Astrocyte of the hippocampus (primary cell): ENCODE measurements around the gene GCK.
"Not testable (repeated sequence)": the region's sequence is repeated elsewhere in the genome, so short reads cannot be mapped to it uniquely, and the experiment has no call there.

Source experiments
- DNase-seq: peaks from one replicate; pipeline ENCODE4 v3.0.0; 2011; ENCODE audit warnings: low read depth, low spot score

The GCK gene

GRCh38 chr7:44201813-44202212, 12.6 kb upstream of the GCK start:
- no peak for DNase-seq

GRCh38 chr7:44200699-44201461, 11.6 kb upstream of the GCK start, which contains the start of gene YKT6:
Gene YKT6, plus strand, starts transcription at chr7:44200978. Its CDS starts 158 bp downstream, at chr7:44201136.
- peak; percentile 97 for DNase-seq

GRCh38 chr7:44200163-44200562, 10.9 kb upstream of the GCK start:
- not testable (repeated sequence) for DNase-seq

DNA sequence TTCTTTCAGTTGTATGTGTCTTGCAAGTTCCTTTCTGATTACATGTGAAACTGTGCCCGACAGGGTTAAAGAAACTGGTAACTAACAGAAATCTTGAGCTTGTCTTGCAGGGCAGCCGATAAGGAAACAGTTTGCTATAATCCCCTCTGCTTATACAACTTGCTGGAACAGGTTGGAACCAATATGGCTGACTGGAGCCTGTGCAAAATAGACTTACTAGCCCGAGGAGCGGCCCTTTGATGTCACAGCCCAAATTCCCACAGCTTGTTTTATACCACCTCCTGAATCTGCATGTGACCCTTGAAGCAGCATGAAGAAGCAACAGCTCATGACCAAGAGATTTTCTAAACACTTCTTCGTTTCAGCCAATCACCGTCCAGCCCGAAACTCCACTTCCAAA, 8.2 kb upstream of the GCK start:
- DNase-seq: no peak

DNA sequence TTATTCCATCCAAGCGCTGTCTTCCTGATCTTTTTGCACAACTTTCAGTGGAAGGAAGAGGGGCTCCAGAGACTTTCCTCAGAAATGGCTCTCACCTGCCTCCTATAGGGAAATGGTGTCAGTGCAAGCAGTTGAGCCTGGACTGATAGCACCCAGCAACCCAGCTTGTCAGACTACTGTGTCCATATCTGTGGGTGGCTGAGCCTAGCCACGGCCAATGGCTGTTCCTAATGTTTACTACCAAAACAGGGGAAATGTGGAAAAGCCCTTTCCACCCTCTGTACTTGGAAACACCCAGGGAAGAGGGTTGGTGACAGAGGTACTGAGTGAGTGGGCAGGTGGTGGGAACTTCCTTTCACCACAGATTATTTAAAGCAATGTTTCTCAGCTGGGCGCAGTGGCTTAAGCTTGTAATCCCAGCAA, 7.2 kb upstream of the GCK start:
- peak; percentile 77 for DNase-seq

GRCh38 chr7:44195889-44196288, 6.7 kb upstream of the GCK start:
- no peak for DNase-seq

GRCh38 chr7:44194562-44195145, 5.4 kb upstream of the GCK start:
- DNase-seq: no peak

GRCh38 chr7:44194069-44194468, 4.8 kb upstream of the GCK start:
- DNase-seq: no peak

- no peak for DNase-seq
These were observed 4.0 kb upstream of the GCK start for GRCh38 chr7:44193011-44193802.

DNA sequence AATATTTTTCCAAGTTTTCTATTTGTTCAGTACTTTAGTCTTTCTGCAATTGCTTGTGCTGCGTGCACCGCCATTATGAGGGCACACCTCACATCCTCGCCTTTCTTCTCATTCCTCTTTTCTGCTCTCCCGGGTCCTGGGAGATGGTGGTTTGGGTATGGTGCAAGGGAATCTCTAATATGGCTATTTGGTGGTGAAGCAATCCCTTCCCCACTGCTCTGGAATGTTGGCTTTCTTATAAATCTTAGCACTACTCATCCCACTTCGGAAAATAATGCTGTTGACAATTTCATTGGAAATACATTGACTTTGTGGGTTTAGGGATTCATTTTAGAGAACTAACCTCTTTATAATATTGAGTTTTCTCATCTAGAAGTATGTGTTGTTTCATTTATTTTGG, 1.9 kb upstream of the GCK start:
- no peak for DNase-seq

DNA sequence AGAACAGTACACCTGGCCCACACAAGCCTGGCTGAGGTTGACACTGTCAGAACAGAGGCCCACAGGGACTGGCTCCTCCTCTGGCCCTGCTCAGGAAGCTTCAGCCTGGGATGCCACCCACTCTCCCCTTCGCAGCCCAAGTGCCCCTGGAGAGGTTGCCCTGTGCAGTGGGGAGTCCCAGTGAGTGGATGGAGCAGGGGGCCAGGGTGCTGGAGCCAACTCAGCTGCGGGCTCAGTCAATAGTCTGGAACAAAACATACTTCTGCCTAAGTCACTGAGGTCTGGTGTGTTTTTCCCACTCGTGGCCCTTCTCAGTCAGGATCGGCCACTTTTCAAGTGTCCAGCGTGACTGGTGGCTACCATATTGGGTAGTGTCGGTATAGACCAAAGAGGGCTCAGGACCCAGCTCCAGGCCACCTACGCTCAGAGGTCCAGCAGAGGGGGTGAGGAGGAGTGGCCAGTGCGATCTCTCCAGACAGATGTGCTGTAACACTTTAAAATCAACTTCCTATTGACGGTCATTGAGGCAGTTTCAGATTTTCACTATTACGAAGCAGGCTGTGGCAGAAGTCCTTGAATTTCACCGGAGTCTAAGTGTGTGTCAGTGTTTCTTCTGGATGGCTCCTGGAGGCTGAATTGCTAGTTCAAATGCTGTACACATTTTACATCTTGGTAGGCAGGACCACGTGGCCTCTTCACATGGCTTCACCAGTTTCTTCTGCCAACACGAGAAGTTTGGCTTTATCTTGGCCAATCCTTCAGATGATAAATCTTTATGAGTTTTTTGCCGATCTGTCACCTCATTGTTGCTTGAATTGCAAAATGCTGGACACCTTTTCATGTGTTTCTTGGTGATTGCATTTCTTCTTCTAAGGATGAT, 994 bp upstream of the GCK start:
- DNase-seq: no peak

DNA sequence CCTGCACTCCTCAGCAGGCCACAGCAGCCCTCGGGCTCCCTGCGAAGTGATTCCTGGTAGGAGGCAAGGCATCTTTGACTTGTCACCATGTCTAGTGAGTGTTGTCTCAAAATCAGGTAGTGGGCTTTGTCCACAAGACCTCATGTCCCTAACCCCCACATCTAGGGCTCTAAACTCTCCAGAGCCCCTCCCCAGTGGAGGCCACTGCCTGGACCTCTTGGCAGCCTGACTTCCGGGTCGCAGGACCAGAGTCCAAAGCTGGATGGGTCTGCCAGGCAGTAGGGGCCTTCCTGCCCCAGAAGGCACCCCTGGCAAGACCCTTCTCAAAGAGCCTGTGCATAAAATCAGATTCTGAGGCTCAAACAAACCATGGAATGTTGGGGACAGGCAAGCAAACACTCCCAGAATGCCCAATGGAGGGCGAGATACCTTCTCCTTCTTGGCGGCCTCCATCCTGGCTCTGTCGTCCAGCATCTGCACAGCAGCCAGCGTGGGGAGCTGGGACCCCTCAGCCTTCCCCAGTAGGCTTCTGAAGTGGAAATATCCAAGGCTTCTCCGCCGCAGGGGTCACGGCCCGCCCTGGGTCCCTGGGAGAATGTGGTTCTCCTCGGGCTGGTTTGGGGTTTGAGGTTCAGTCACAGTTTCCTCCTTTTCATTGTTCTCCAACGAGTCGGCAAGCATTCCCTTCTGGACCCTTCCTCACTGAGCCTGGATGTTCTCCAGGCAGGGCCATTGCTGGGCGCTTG, 586 bp downstream of the GCK start:
- no peak for DNase-seq

DNA sequence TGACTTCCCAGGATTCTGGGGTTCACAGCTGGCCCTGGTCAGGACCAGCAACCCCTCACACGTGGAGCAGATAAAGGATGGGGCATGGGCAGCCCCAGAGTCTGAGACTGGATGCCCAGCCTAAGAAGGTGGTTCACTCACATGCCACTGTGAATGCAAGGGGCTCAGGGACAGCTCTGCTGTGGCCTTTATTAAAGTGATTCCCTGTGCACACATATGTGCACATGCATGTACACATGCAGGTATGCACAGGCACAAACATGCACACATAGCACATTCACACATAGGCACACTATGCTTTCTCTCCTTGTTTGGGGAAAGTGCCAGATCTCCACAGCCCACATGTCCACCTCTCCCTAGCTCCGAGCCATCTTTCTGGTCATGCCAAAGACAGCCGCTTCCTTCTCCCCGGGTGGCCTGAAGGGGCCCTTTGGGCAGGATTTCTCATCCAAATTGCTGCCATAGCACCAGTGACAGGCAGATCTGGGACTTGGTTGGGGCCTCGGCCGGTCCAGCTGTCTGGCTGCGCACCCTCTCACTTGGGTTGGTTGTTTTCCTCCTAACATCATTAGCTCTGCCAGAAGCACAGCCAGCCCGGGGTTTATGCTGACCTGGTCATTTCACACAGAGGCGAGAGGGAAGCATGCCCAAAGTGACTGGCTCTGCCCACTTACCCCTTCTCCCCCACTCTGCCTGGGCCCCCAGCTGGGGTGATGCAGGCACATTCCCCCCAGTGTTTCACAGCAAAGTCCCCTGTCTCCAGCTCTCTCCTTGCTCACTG, 1.4 kb downstream of the GCK start:
- no peak for DNase-seq

- DNase-seq: no peak
These were observed 2.5 kb downstream of the GCK start for GRCh38 chr7:44186736-44187135.

- no peak for DNase-seq
These were observed 3.5 kb downstream of the GCK start for GRCh38 chr7:44185729-44186128.

GRCh38 chr7:44184873-44185446, 4.3 kb downstream of the GCK start:
- peak; percentile 24 for DNase-seq

DNA sequence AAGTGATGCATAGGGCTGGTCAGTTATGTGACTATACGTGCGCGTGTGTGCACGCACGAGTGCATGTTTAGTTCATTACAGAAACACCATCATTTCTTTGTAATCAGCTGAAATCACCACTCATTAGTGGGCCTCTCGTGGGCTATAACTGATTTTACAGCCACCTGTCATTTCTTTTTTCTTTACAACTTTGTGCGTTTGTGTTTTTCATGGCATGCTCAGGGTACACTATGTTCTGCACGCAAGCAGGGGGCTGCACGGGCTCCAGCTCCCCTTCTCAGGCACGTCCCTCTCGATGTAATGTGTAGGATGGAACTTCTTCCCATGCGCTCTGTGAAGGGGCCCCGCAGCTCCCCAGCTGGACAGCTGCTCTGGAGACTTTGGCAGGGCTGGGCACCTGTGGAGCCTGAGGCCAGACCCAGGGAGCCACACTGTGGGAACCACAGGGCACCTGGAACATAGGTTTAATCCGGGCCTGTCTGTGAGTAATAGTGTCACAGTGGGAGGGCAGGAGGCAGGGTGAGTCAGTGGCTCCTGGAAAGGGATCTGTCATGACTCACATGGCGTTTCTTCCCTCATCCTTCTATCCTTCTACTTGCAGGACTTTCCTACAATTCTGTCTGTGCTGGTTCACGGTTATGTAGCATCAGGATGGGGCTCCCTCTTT, 4.9 kb downstream of the GCK start:
- DNase-seq: peak; percentile 89

GRCh38 chr7:44183386-44183785, 5.9 kb downstream of the GCK start:
- peak; percentile 26 for DNase-seq

DNA sequence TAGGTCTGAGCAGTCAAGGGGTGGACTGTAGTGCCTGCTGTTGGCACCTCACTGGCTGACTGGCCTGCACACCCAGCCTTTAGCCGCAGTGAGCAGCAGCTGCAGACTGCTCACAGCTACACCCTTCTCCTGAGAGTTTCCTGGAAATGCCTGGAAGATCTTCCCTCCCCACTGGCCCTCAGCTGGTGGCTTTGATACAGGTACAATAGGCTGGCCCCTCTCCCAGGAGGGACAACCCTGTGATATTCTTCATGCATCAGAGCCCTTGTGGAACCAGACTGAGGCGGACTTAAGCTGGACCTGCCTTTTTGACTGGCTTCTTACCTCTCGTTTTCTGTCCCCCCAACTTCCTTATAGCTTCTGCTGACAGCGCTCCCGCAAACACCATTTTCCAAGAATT, 6.4 kb downstream of the GCK start:
- DNase-seq: no peak
